IPS DF 6.9 (cell line): ENCODE measurements around the gene MECR.

ENCODE experiments used
- DNase-seq: peaks from one replicate; pipeline ENCODE4 v3.0.0-alpha.2; 2013; ENCODE audit warnings: low read depth, low spot score
- H3K27ac ChIP-seq: one replicate; pipeline ENCODE4 v1.5.1; 2013; ENCODE audit warnings: low read length, control low read depth
- H3K27me3 ChIP-seq: 2 replicates; pipeline ENCODE4 v1.6.1; 2013; ENCODE audit warnings: mild to moderate bottlenecking, low read length; ENCODE audit not compliant: control insufficient read depth, insufficient read depth
- H3K36me3 ChIP-seq: 2 replicates; pipeline ENCODE4 v1.6.1; 2013; ENCODE audit warnings: low read length; ENCODE audit not compliant: control insufficient read depth, insufficient read depth
- H3K4me1 ChIP-seq: 2 replicates; pipeline ENCODE4 v1.6.1; 2013; ENCODE audit warnings: low read length; ENCODE audit not compliant: control insufficient read depth, insufficient read depth
- H3K4me3 ChIP-seq: 2 replicates; pipeline ENCODE4 v1.5.1; 2013; ENCODE audit warnings: mild to moderate bottlenecking, low read length
- H3K9me3 ChIP-seq: 2 replicates; pipeline ENCODE4 v1.6.1; 2013; ENCODE audit warnings: low read length, inconsistent platforms; ENCODE audit not compliant: control insufficient read depth, insufficient read depth
- WGBS: extraction: QIAGEN DNeasy Blood & Tissue Kit; methylation state at CpG from one replicate; pipeline ENCODE4 v1.1.7; 2013; ENCODE audit warnings: mixed read lengths, missing lambda C conversion rate; ENCODE audit not compliant: insufficient read length, insufficient coverage; 5-methylcytosine and 5-hydroxymethylcytosine counted together

Gene MECR

DNA sequence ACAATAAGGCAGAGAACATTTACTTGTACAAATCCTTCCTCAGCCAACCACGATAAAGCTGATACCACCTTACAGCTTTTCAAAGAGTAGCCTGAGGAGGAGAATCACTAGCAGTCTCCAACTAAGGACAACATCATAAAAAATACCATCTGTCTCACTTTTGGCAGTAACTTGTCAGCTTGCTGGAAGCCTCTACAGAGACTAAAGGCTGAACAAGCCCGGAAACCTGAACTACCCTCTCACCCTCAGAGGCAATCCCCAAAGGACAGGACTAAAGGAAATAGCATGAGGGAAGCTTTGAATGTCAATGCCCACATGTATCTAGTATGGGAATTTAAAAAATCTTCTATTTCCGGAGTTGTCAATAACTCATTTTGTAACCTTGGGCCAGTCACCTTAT is 59.6 kb downstream of the MECR start:
- Histone ChIP-seq H3K9me3 (no peaks in the 10 kb centered on the region), H3K36me3 (peaks cover 5% of the 10 kb centered on the region; the same call in 1 of the 2 replicates), H3K27ac (no peak overlapping the region), H3K27me3 (no peaks in the 10 kb centered on the region), H3K4me3 (no peak overlapping the region), H3K4me1 (0 out of 2 replicates have a peak, but pooled peaks cover 7% of the 10 kb centered on the region)
- DNase-seq = no peak
- WGBS = no CpG with 5 or more reads among the region's 3 CpGs

GRCh38 chr1:29169976-29170375 is 60.8 kb downstream of the MECR start:
- H3K4me1 ChIP-seq = peaks cover 7% of the 10 kb centered on the region; the same call in 1 of the 2 replicates
- peaks cover 8% of the 10 kb centered on the region; the same call in 1 of the 2 replicates for H3K36me3 ChIP-seq
- WGBS = no CpG with 5 or more reads among the region's 3 CpGs

GRCh38 chr1:29167904-29168303 is 62.8 kb downstream of the MECR start:
- H3K4me1 ChIP-seq = peaks cover 7% of the 10 kb centered on the region; the same call in 1 of the 2 replicates
- no CpG with 5 or more reads among the region's 9 CpGs for WGBS
- no peaks in the 10 kb centered on the region for H3K27me3 ChIP-seq
- no peaks in the 10 kb centered on the region for H3K9me3 ChIP-seq
- H3K27ac ChIP-seq = no peak overlapping the region
- peaks cover 8% of the 10 kb centered on the region; the same call in 1 of the 2 replicates for H3K36me3 ChIP-seq
- DNase-seq = no peak
- H3K4me3 ChIP-seq = no peak overlapping the region

More at GRCh38 chr1:29169976-29170375, 60.8 kb downstream of the MECR start:
- H3K4me3 ChIP-seq = no peak overlapping the region
- H3K9me3 ChIP-seq = no peaks in the 10 kb centered on the region
- H3K27me3 ChIP-seq = no peaks in the 10 kb centered on the region
- no peak for DNase-seq
- no peak overlapping the region for H3K27ac ChIP-seq

DNA sequence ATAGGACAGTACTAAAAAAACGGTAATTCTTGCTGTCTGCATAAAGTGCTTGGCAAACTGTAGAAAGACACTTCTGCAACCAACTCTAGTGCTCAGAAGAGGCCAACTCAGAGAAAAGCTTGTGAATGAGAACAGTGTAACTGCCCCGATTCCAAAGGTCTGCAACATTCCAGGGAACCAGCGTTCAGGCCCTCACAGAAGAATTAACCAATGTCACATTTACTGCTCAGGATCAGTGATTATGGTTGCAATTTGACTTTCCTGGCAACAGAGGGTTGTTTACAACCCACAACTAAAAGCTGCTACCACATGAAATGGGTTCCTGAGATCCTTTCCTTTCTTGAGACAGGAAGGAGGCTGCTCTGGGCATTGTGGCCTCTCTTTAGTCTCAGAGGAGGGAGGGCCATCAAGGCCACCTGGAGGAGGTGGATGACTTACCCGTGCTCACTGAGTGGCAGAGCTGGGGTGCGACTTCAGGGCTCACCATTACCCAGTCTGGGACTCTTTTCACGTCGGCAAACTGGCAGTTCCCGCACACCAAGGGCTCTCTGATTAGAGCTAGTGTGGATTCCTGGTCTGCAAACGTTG is 64.3 kb downstream of the MECR start:
- Histone ChIP-seq H3K27me3 (no peaks in the 10 kb centered on the region), H3K27ac (no peak overlapping the region), H3K36me3 (peaks cover 8% of the 10 kb centered on the region; the same call in 1 of the 2 replicates), H3K4me1 (peaks cover 10% of the 10 kb centered on the region; the same call in 1 of the 2 replicates), H3K4me3 (no peak overlapping the region), H3K9me3 (no peaks in the 10 kb centered on the region)
- DNase-seq = no peak
- WGBS = no CpG with 5 or more reads among the region's 9 CpGs

GRCh38 chr1:29164588-29164987 is 66.1 kb downstream of the MECR start:
- Histone ChIP-seq H3K4me1 (peaks cover 8% of the 10 kb centered on the region; the same call in 1 of the 2 replicates), H3K27me3 (no peaks in the 10 kb centered on the region), H3K4me3 (no peak overlapping the region), H3K27ac (no peak overlapping the region), H3K9me3 (no peaks in the 10 kb centered on the region), H3K36me3 (peaks cover 13% of the 10 kb centered on the region; the same call in 1 of the 2 replicates)
- WGBS = no CpG with 5 or more reads among the region's 4 CpGs
- DNase-seq = no peak

GRCh38 chr1:29162476-29163138 is 68.1 kb downstream of the MECR start:
- no CpG with 5 or more reads among the region's 9 CpGs for WGBS
- peaks cover 20% of the 10 kb centered on the region; the same call in 1 of the 2 replicates for H3K36me3 ChIP-seq

GRCh38 chr1:29162025-29162424 is 68.7 kb downstream of the MECR start:
- WGBS = no CpG with 5 or more reads among the region's 4 CpGs

More at GRCh38 chr1:29162476-29163138, 68.1 kb downstream of the MECR start:
- H3K27me3 ChIP-seq = no peaks in the 10 kb centered on the region
- H3K9me3 ChIP-seq = no peaks in the 10 kb centered on the region
- no peak for DNase-seq
- H3K4me3 ChIP-seq = no peak overlapping the region
- H3K27ac ChIP-seq = no peak overlapping the region
- peaks cover 8% of the 10 kb centered on the region; the same call in 1 of the 2 replicates for H3K4me1 ChIP-seq

DNA sequence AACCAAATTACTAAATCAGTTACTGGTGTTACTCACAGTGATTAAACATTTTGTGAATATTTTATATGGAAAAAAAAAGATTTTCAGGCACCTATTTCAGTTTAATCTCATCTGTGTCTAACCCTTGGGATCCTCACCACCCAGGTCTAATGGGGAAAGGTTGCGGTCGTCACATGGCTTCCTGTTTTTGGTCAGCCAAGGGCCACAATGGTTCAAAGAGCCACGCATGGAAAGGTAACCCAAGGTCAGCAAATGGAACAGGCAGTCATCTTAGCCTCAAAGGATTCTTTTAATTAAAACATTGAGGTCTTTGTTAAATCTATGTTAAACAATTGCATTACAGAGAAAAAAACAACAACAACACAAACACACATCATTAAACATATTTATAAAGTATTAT is 71.0 kb downstream of the MECR start:
- Histone ChIP-seq H3K36me3 (peaks cover 12% of the 10 kb centered on the region; the same call in 1 of the 2 replicates), H3K27me3 (no peaks in the 10 kb centered on the region), H3K27ac (no peak overlapping the region), H3K4me1 (peaks cover 3% of the 10 kb centered on the region; the same call in 1 of the 2 replicates), H3K4me3 (no peak overlapping the region), H3K9me3 (no peaks in the 10 kb centered on the region)
- DNase-seq = no peak
- no CpG with 5 or more reads among the region's 3 CpGs for WGBS

More at GRCh38 chr1:29162025-29162424, 68.7 kb downstream of the MECR start:
- Histone ChIP-seq H3K36me3 (peaks cover 20% of the 10 kb centered on the region; the same call in 1 of the 2 replicates), H3K9me3 (no peaks in the 10 kb centered on the region), H3K4me3 (no peak overlapping the region), H3K27me3 (no peaks in the 10 kb centered on the region), H3K4me1 (peaks cover 8% of the 10 kb centered on the region; the same call in 1 of the 2 replicates), H3K27ac (no peak overlapping the region)
- DNase-seq = no peak

GRCh38 chr1:29157269-29157601 is 73.5 kb downstream of the MECR start:
- H3K4me1 ChIP-seq = no peaks in the 10 kb centered on the region
- no CpG with 5 or more reads among the region's 3 CpGs for WGBS
- no peak overlapping the region for H3K27ac ChIP-seq
- no peak for DNase-seq
- H3K36me3 ChIP-seq = peaks cover 18% of the 10 kb centered on the region
- no peaks in the 10 kb centered on the region for H3K9me3 ChIP-seq
- no peaks in the 10 kb centered on the region for H3K27me3 ChIP-seq
- H3K4me3 ChIP-seq = no peak overlapping the region

DNA sequence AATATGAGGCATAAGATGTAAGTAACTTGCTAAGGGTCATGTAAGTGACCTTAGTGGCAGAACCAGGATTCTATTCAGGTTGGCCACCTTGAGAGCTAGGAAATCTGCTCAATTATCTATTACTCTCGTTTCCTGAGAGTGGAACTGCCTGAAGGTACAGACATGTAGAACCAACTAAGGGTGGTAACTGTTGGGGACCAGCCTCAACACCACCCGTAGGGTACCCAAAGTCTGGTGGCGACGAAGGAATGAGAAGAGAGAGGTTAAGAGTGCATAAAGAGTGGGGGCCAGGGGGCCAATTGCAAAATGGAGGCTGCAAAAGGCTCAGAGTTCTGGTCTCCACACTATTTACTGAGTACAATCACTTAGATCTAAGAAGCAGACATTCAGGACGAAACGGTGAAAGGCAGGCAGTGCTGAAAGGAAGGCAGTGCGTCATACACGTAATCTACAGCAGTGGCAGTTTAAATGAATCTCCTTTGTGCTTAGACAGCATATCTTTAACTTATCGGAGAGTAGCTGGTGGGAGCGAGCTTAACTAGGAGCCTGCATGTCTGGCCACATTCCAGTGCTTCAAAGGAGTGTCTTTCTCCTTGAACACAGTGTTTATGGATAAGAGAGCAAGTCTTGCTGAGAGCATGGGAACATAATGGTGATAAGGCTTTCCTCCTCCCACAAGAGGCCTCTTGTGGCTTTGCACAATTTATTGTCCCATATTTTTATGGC is 74.0 kb downstream of the MECR start:
- Histone ChIP-seq H3K27me3 (no peaks in the 10 kb centered on the region), H3K9me3 (no peaks in the 10 kb centered on the region), H3K36me3 (peaks cover 18% of the 10 kb centered on the region), H3K4me3 (no peak overlapping the region), H3K27ac (no peak overlapping the region), H3K4me1 (no peaks in the 10 kb centered on the region)
- WGBS = no CpG with 5 or more reads among the region's 10 CpGs
- DNase-seq = no peak
